HG03060 (cell line): ENCODE measurements around the gene MTR.

Source experiments
- ATAC-seq: cut with Tn5 transposase; IDR thresholded peaks from one replicate; pipeline ENCODE4 v1.9.1; 2021; ENCODE audit warnings: low read depth, moderate number of reproducible peaks; ENCODE audit not compliant: unreplicated experiment

The MTR gene

GRCh38 chr1:236773919-236774318 is 21.2 kb upstream of the MTR start:
- ATAC-seq = no peak

- no peak for ATAC-seq
Observed at GRCh38 chr1:236774926-236775325, 20.2 kb upstream of the MTR start.

- ATAC-seq = no peak
Observed at GRCh38 chr1:236779312-236779711, 15.8 kb upstream of the MTR start.

- ATAC-seq = no peak
Observed at GRCh38 chr1:236785477-236785876, 9.6 kb upstream of the MTR start.

- no peak for ATAC-seq
Observed at GRCh38 chr1:236786453-236786852, 8.6 kb upstream of the MTR start.

GRCh38 chr1:236794585-236795034 is 482 bp upstream of the MTR start:
- no peak for ATAC-seq

- peak; percentile 4 for ATAC-seq
Observed at GRCh38 chr1:236795757-236796667, 920 bp downstream of the MTR start.

- no peak for ATAC-seq
Observed at GRCh38 chr1:236799001-236799400, 3.9 kb downstream of the MTR start.

- no peak for ATAC-seq
Observed at GRCh38 chr1:236800002-236800620, 5.0 kb downstream of the MTR start.

- no peak for ATAC-seq
Observed at GRCh38 chr1:236800623-236801022, 5.5 kb downstream of the MTR start.

- ATAC-seq = no peak
Observed at GRCh38 chr1:236802264-236802663, 7.2 kb downstream of the MTR start.

- no peak for ATAC-seq
Observed at GRCh38 chr1:236806634-236807033, 11.5 kb downstream of the MTR start.

- no peak for ATAC-seq
Observed at GRCh38 chr1:236808005-236808404, 12.9 kb downstream of the MTR start.

- ATAC-seq = no peak
Observed at GRCh38 chr1:236808564-236809130, 13.6 kb downstream of the MTR start.

- no peak for ATAC-seq
Observed at GRCh38 chr1:236809148-236809547, 14.1 kb downstream of the MTR start.

- ATAC-seq = no peak
Observed at GRCh38 chr1:236810018-236810417, 14.9 kb downstream of the MTR start.

GRCh38 chr1:236812334-236813030 is 17.4 kb downstream of the MTR start:
- no peak for ATAC-seq

- no peak for ATAC-seq
Observed at GRCh38 chr1:236815941-236816340, 20.8 kb downstream of the MTR start.

GRCh38 chr1:236819856-236820255 is 24.8 kb downstream of the MTR start:
- no peak for ATAC-seq

- ATAC-seq = no peak
Observed at GRCh38 chr1:236821091-236821627, 26.1 kb downstream of the MTR start.

- ATAC-seq = no peak
Observed at GRCh38 chr1:236823559-236823958, 28.5 kb downstream of the MTR start.
